Activated naive CD8-positive, alpha-beta T cell treated with anti-CD3 and anti-CD28 coated beads for 36 hours (primary cell): ENCODE measurements around the gene UQCRC2. TPM values are rescaled to one million over a fixed set of nuclear protein-coding genes. Genes with fewer than 3 reads are reported as not detected.

ENCODE experiments used
- DNase-seq: peaks from one replicate; pipeline ENCODE4 v3.0.0; 2021
- H3K27ac Mint-ChIP-seq: one replicate; pipeline ENCODE4 v1.8.0; 2022; ENCODE audit warnings: mild to moderate bottlenecking, moderate library complexity, mixed read lengths
- H3K27me3 Mint-ChIP-seq: one replicate; pipeline ENCODE4 v1.8.0; 2022; ENCODE audit warnings: mild to moderate bottlenecking, mixed read lengths
- H3K36me3 Mint-ChIP-seq: one replicate; pipeline ENCODE4 v1.8.0; 2021; ENCODE audit warnings: mild to moderate bottlenecking, mixed read lengths
- H3K4me1 Mint-ChIP-seq: one replicate; pipeline ENCODE4 v1.8.0; 2021; ENCODE audit warnings: mixed read lengths
- H3K4me3 Mint-ChIP-seq: one replicate; pipeline ENCODE4 v1.8.0; 2022; ENCODE audit warnings: mild to moderate bottlenecking, moderate library complexity, mixed read lengths
- H3K9me3 Mint-ChIP-seq: one replicate; pipeline ENCODE4 v1.8.0; 2022; ENCODE audit warnings: mixed read lengths
- total RNA-seq, 2 experiments: library from RNA; stranded (reverse); gene quantifications; one replicate each; pipeline ENCODE4 v1.2.3, GENCODE V29; 2021

UQCRC2 gene
- total RNA-seq, 2 experiments from 2014 or later: 291 to 306 TPM

DNA sequence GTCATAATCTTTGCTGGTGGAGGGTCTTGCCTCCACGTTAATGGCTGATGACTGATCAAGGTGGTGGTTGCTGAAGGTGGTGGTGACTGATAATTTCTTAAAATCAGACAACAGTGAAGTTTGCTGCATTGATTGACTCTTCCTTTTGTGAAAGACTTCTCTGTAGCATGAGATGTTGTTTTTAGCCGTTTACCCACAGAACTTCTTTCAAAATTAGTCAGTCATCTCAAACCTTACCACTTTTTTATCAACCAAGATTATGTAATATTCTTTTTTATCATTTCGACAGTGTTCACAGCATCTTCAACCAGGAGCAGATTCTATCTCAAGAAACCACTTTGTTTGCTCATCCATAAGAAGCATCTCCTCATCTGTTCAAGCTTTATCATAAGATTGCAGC, 5.9 kb downstream of the UQCRC2 start:
- peak overlapping the region; percentile 25 for H3K27ac Mint-ChIP-seq
- H3K36me3 Mint-ChIP-seq: peaks cover 35% of the 10 kb centered on the region
- no peak overlapping the region for H3K4me3 Mint-ChIP-seq
- H3K4me1 Mint-ChIP-seq: peaks cover 37% of the 10 kb centered on the region
- no peaks in the 10 kb centered on the region for H3K27me3 Mint-ChIP-seq
- no peak for DNase-seq
- no peaks in the 10 kb centered on the region for H3K9me3 Mint-ChIP-seq

- Mint-ChIP-seq H3K4me3 (no peak overlapping the region), H3K27me3 (no peaks in the 10 kb centered on the region)
These were observed 9.3 kb downstream of the UQCRC2 start for GRCh38 chr16:21962475-21962874.

DNA sequence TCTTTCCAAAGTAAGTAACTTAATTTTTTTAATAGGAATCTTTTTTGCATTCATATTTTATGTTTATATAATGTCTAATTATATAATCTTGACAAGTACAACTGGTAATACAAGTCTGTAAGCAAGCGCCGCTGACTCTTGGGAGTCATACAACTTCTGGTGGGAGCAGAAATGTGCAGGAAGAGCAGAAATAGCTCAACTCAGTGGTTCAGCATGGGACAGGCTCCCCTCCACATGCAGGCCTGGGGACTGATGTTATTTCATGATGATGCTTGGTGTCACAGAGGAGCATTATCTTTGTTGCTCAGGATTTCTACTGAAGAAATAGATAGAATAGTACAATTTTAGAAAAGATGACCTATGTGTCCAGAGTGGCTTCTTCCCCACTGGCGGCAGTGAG, 10.7 kb downstream of the UQCRC2 start:
- H3K36me3 Mint-ChIP-seq: peaks cover 41% of the 10 kb centered on the region
- no peaks in the 10 kb centered on the region for H3K9me3 Mint-ChIP-seq
- H3K4me1 Mint-ChIP-seq: peaks cover 7% of the 10 kb centered on the region
- no peak overlapping the region for H3K27ac Mint-ChIP-seq
- H3K27me3 Mint-ChIP-seq: no peaks in the 10 kb centered on the region
- no peak overlapping the region for H3K4me3 Mint-ChIP-seq
- DNase-seq: no peak

More at GRCh38 chr16:21962475-21962874, 9.3 kb downstream of the UQCRC2 start:
- DNase-seq: no peak
- no peaks in the 10 kb centered on the region for H3K9me3 Mint-ChIP-seq
- H3K27ac Mint-ChIP-seq: no peak overlapping the region
- peaks cover 46% of the 10 kb centered on the region for H3K36me3 Mint-ChIP-seq
- H3K4me1 Mint-ChIP-seq: peaks cover 14% of the 10 kb centered on the region

DNA sequence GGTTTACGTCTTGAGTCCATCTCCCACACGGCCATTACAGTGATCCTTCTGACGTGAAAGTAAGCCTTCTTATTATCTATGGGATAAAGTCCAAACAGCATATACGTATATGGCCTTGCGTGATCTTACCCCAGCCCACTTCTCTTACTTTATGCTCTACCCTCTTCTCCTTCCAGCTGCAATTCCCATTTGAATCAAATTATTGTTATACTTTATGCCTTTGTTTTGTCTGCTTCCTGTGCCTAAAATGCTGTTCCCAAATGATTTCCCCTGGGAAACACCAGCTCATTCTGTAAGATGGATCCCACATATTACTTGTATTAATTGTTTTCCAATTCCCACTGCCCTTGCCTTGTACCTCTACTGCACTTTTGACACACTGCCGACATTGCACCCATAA, 11.2 kb downstream of the UQCRC2 start:
- Mint-ChIP-seq H3K36me3 (peaks cover 37% of the 10 kb centered on the region), H3K27me3 (no peaks in the 10 kb centered on the region), H3K4me3 (no peak overlapping the region), H3K9me3 (no peaks in the 10 kb centered on the region), H3K4me1 (peaks cover 3% of the 10 kb centered on the region), H3K27ac (no peak overlapping the region)
- no peak for DNase-seq

GRCh38 chr16:21971856-21972255, 18.7 kb downstream of the UQCRC2 start:
- Mint-ChIP-seq H3K4me3 (no peak overlapping the region), H3K9me3 (no peaks in the 10 kb centered on the region), H3K27me3 (no peaks in the 10 kb centered on the region), H3K36me3 (peaks cover 11% of the 10 kb centered on the region), H3K4me1 (no peaks in the 10 kb centered on the region), H3K27ac (peak overlapping the region; percentile 3)
- DNase-seq: no peak

GRCh38 chr16:21973945-21974344, 20.8 kb downstream of the UQCRC2 start:
- Mint-ChIP-seq H3K4me1 (no peaks in the 10 kb centered on the region), H3K36me3 (peaks cover 16% of the 10 kb centered on the region), H3K27me3 (no peaks in the 10 kb centered on the region), H3K27ac (no peak overlapping the region), H3K9me3 (no peaks in the 10 kb centered on the region), H3K4me3 (no peak overlapping the region)
- DNase-seq: no peak

DNA sequence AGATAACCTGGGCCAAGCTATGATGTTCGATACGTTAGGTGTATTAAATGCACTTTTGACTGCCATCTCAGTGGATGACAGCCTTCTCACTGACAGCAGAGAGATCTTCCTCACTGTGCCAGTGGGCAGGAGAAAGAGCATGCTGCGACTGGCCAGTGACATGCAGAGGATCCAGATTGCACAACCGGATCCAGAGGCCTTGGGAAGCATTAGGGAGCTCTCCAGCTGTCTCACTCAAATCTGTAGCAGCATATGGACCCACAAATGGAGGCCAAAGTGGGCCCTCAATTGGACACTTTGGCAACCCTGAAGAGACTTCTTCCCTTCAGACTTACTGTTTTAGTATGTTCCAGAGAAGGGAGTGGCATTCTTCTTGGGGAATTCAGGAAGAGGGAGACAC, 26.9 kb downstream of the UQCRC2 start:
- DNase-seq: no peak
- peaks cover 10% of the 10 kb centered on the region for H3K36me3 Mint-ChIP-seq
- no peaks in the 10 kb centered on the region for H3K27me3 Mint-ChIP-seq
- no peaks in the 10 kb centered on the region for H3K9me3 Mint-ChIP-seq
- H3K4me1 Mint-ChIP-seq: no peaks in the 10 kb centered on the region
- H3K27ac Mint-ChIP-seq: no peak overlapping the region
- H3K4me3 Mint-ChIP-seq: no peak overlapping the region

DNA sequence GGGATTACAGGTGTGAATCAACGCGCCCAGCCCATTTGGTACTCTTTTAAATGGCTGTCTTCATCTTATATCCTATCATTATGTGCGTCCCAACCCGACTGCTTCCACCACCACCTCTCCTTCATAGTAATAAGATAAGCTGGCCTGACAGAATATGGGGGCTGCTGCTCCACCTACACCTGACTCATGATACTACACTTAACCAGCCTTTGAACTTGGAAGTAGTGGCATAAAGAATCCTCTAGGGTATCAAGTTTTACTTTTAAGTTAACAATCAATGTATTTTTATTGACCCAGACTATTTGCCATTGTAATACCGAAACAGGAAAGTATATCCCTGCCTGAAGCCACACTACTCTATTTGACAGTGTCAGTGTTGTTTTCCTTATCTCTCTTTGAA, 28.9 kb downstream of the UQCRC2 start:
- no peaks in the 10 kb centered on the region for H3K9me3 Mint-ChIP-seq
- H3K27ac Mint-ChIP-seq: peak overlapping the region; percentile 37
- H3K4me1 Mint-ChIP-seq: no peaks in the 10 kb centered on the region
- no peak overlapping the region for H3K4me3 Mint-ChIP-seq
- peaks cover 9% of the 10 kb centered on the region for H3K36me3 Mint-ChIP-seq
- no peaks in the 10 kb centered on the region for H3K27me3 Mint-ChIP-seq
- no peak for DNase-seq

DNA sequence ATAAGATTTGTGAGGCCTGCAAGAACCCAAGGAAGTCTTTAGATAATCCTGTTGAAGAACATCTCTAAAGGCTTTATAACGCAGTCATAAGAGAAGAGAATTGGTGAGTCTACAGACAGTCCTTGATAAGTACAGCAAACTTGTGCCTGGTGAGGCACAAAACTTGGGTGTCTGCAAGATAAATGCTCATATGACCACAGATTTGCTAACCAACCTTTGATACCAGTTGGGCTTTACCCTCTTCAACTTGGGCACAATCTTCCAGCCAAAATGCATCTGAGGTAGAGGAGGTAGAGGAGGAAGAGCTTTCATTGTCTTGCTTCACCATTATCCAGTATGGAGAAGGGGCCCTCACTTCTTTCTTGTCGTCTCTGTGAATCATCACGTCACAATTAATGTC, 30.9 kb downstream of the UQCRC2 start:
- H3K27me3 Mint-ChIP-seq: no peaks in the 10 kb centered on the region
- no peak overlapping the region for H3K4me3 Mint-ChIP-seq
- peaks cover 5% of the 10 kb centered on the region for H3K4me1 Mint-ChIP-seq
- no peak for DNase-seq
- H3K9me3 Mint-ChIP-seq: no peaks in the 10 kb centered on the region
- no peak overlapping the region for H3K27ac Mint-ChIP-seq
- peaks cover 9% of the 10 kb centered on the region for H3K36me3 Mint-ChIP-seq

DNA sequence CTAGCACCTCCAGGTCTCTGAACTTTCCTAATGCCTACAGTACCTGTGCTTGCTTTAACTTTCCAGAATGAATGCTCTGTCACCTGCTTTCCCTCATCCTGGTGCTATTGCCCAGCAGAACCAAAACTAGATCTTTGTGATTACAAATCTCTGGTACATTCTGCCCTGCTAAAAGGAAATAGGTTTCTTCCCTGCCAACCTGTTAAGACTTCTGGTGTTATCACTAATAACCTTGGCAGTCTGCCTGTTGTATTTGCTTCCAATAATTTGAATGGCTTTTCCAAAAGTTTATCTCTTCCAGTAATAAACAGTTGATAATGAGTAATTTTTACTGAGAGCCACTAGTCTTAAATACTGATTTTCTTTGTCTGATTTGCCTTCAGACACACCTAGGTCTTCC, 32.4 kb downstream of the UQCRC2 start:
- Mint-ChIP-seq H3K9me3 (no peaks in the 10 kb centered on the region), H3K4me1 (peaks cover 5% of the 10 kb centered on the region), H3K27ac (no peak overlapping the region), H3K27me3 (no peaks in the 10 kb centered on the region), H3K4me3 (no peak overlapping the region), H3K36me3 (peaks cover 9% of the 10 kb centered on the region)
- no peak for DNase-seq

DNA sequence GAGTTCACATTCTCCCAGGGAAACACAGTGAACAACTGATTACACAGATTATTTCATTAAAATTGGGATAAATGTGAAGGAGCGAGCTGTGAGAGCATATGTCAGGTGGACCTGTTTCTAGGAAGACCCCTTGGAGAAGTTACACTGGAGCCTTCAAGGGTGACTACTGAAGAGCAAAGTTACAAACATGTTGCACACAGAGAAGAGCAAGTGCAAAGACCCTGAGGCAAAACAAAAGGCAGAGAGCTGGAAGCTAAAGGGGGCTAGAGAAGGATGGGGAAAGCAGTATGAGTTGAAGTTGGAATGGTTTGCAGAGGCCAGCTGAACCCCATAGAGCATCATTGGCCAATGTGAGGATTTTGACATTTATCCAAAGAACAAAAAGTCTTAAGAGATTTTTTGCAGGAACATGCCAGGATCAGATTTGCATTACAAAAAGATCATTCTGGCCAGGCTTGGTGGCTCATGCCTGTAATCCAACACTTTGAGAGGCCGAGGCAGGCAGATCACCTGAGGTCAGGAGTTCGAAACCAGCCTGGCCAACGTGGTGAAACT, 33.6 kb downstream of the UQCRC2 start:
- H3K27ac Mint-ChIP-seq: no peak overlapping the region
- H3K9me3 Mint-ChIP-seq: no peaks in the 10 kb centered on the region
- H3K4me3 Mint-ChIP-seq: no peak overlapping the region
- peaks cover 9% of the 10 kb centered on the region for H3K36me3 Mint-ChIP-seq
- peaks cover 5% of the 10 kb centered on the region for H3K4me1 Mint-ChIP-seq
- no peak for DNase-seq
- no peaks in the 10 kb centered on the region for H3K27me3 Mint-ChIP-seq

GRCh38 chr16:21987498-21987897, 34.3 kb downstream of the UQCRC2 start:
- H3K9me3 Mint-ChIP-seq: no peaks in the 10 kb centered on the region
- no peak for DNase-seq
- peaks cover 5% of the 10 kb centered on the region for H3K4me1 Mint-ChIP-seq
- H3K4me3 Mint-ChIP-seq: no peak overlapping the region
- peak overlapping the region; percentile 21 for H3K27ac Mint-ChIP-seq
- H3K36me3 Mint-ChIP-seq: peaks cover 6% of the 10 kb centered on the region
- no peaks in the 10 kb centered on the region for H3K27me3 Mint-ChIP-seq

GRCh38 chr16:21989133-21989532, 36.0 kb downstream of the UQCRC2 start:
- Mint-ChIP-seq H3K27ac (no peak overlapping the region), H3K4me1 (peaks cover 5% of the 10 kb centered on the region), H3K9me3 (no peaks in the 10 kb centered on the region), H3K36me3 (peaks cover 6% of the 10 kb centered on the region), H3K4me3 (no peak overlapping the region), H3K27me3 (no peaks in the 10 kb centered on the region)
- DNase-seq: no peak

GRCh38 chr16:21989751-21990150, 36.6 kb downstream of the UQCRC2 start:
- no peak for DNase-seq
- Mint-ChIP-seq H3K4me1 (peaks cover 5% of the 10 kb centered on the region), H3K9me3 (no peaks in the 10 kb centered on the region), H3K4me3 (no peak overlapping the region), H3K27ac (no peak overlapping the region), H3K36me3 (peaks cover 6% of the 10 kb centered on the region), H3K27me3 (no peaks in the 10 kb centered on the region)

- H3K4me1 Mint-ChIP-seq: peaks cover 5% of the 10 kb centered on the region
- no peaks in the 10 kb centered on the region for H3K27me3 Mint-ChIP-seq
- no peak overlapping the region for H3K27ac Mint-ChIP-seq
- H3K4me3 Mint-ChIP-seq: no peak overlapping the region
- H3K9me3 Mint-ChIP-seq: no peaks in the 10 kb centered on the region
- H3K36me3 Mint-ChIP-seq: peaks cover 4% of the 10 kb centered on the region
- DNase-seq: no peak
These were observed 37.3 kb downstream of the UQCRC2 start for GRCh38 chr16:21990381-21990944.

GRCh38 chr16:21991621-21992020, 38.5 kb downstream of the UQCRC2 start:
- no peaks in the 10 kb centered on the region for H3K27me3 Mint-ChIP-seq
- H3K4me1 Mint-ChIP-seq: peaks cover 5% of the 10 kb centered on the region
- no peak for DNase-seq
- H3K27ac Mint-ChIP-seq: no peak overlapping the region
- H3K4me3 Mint-ChIP-seq: no peak overlapping the region
- no peaks in the 10 kb centered on the region for H3K9me3 Mint-ChIP-seq
- peaks cover 3% of the 10 kb centered on the region for H3K36me3 Mint-ChIP-seq
